ENCODE data around the gene NFIC.
"Not testable (repeated sequence)": the region's sequence is repeated elsewhere in the genome, so short reads cannot be mapped to it uniquely, and the experiment has no call there.

The NFIC gene

DNA sequence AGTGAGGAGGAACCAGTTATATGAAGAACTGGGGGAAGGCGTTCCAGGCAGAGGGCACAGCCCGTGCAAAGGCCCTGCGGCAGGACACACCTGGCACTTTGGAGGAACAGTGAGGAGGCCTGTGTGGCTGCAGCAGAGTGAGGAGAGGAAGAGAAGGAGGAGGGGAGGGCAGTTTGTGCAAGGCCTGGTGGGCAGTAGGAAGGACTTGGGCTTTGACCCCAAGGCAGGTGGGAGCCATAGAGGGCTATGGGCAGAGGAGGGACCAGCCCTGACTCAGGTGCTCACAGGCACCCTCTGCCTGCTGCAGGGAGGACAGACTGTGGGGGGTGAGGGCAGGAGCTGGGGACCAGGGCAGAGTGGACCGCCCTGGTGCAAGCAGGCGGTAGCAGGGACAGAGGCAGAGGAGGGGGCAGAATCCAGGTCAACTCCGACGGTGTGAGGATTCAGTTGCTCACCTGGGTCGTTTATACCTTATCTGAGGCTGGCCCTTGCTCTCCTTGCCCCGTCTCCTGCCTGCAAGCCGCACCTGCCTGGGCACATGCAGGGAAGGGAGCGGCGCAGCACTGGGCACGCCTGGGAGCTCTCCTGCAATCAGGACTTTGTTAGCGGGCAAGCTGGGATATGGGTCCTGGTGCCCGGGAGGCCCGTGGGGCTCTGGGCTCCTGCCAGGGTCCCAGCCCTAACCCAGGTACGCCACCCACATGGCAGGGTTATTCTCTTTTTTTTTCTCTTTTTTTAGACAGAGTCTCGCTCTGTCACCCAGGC, 34.8 kb downstream of the NFIC start:
- DNase-seq: no peak

DNA sequence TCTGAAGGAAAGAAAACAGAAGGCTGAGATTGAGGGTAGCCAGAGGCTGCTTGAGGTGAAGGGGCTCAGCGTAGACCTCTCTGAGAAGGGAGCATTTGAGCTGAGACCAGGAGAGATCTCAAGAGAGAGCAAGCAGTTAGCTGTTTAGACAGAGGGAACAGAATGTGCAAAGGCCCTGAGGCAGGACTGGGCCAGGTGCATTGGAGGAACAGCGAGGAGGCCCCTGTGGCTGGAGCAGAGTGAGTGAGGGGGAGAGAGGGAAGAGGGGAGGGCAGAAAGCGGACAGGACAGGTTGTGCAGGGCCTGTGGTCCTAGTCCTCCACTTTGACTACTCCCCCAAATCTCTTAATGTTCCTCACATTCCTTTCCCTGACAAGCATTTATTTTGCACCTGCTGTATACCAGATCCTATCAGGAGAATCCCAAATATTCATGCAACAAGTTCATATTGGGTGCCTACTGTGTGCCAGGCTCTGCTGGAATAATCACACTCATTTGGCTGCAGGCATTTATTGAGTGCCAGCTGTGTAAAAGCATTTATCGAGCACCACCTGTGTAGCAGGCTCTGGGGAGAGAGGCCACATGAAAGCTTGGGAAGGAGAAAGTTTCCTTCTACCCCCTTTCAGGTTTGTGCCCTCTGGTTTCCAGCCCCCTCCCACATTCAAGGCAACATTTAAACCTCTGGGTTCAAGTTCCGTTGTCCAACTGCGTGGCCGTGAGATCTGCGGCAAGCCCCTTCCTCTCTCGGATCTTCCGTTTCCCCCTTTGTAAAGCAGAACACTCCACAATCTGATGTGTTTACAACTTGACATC, 36.5 kb downstream of the NFIC start:
- no peak for DNase-seq

DNA sequence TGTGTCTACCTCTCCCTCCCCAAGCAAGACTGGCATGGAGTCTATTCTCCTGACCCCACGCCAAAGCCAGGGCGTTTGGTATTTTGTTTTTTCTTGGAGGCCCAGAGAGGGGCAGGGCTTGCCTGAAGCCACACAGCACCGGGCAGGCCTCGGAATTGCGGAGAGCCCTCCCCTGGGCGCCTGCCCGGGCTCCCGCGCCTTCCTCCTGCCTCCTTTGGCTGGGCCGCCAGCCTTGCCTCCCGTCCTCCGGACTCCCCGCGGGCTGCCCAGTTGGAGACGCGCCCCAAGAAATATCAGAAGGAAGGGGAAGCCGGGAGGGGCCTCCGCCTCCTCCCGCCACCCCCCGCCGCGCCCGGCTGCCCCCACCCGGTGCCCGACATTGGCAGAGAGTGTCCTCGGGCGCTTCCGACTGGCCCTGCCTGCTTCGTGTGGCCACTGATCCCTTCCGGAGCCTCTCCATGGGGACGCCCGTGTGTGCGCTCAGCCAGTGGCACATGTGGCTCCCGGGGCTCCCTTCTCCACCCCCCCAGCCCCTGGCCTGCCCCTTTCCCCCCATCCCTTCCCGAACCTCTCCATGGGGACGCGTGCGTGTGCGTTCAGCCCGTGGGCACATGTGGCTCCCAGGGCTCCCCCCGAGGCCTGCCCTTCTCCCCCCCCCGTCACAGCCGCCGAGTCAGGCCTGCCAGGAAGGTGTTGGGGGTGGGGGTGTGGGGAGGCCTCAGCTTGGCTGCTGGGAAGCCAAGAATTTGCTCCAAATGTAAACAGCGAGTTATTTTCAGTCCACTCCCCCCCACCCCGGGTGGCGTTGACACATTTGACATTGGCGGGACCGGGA, 37.3 kb downstream of the NFIC start:
- DNase-seq: peak; percentile 81

DNA sequence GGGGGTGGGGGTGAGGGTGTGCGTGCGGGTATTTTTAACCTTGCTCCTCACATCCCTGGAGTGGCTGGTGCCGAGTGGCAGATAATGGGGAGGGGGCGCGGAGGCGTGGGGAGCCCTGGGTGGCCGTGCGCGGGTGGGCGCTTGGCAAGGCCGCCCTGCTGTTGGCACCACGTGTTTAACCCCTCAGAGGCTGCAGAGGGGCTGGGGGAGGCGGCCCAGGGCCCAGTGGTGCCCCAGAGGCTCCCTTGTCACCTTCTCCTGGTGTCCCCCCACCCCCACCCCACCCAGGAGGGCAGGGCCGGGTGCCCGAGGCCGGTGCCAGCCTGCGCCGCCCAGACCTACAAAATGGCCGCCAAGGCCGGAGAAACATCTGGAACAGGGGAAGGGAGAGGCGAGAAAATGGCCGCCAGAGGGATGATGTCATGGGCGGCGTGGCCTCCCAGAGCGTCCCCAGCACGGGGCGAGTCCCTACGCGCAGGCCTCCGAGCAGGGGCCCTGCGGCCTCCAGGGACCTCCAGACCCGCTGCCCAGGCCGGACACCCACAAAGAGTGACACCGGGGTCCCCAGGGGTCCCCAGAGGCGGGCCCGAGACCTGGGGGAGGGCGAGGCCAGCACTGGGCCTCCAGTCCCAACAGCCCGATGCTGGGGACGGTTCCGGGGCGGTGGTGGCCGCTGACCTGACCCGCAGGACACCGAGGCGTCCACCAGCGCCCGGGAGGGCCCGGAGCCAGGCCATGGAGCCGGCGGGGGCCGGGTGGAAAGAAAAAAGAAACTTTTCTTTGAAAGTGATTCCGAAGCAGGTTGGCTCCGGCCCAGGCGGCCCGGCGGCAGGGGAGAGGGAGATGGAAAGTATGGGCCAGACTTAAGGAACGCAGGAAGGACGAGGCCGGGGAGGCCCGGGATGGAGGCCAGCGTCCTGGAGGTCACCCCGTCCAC, 38.2 kb downstream of the NFIC start:
- DNase-seq: peak; percentile 70

DNA sequence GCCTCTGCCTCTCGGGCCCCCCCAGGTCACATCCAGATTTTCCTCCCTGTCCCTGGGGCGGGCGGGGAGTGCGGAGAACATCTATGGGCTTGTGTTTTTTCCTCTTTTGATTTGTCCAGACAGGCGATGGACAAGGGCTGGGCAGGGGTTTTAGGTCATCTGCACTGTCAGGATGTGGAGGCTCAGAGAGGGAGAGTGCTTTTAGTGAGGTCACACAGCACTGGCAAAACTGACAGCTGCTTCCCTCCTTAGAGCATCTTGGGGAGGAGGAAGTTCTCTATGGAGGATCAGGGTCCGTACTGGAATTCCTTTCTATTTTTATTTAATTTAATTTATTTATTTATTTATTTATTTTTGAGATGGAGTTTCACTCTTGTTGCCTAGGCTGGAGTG, 38.9 kb downstream of the NFIC start:
- DNase-seq: no peak

DNA sequence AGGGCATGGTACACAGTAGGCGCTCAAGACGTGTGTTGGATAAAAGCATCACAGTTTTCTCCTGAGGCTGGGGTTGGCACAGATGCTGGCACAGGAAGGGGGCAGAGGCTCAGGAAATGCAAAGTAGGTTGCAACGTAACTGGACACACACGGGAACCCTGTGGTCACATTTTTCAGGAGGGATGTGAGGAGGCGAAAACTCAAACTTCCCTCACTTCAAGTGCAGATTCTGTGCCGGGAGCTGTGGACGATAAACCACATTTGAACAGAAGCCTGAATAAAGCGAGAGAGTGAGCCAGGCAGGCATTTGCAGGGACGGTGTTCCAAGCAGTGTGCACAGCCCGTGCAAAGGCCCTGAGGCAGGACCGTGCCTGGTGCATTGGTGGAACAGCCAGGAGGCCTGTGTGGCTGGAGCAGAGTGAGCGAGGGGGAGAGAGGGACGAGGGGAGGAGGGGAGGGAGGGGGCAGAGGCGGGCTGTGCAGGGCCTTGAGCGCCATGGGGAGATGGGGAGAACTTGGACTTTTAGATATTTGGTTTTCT, 40.3 kb downstream of the NFIC start:
- no peak for DNase-seq

DNA sequence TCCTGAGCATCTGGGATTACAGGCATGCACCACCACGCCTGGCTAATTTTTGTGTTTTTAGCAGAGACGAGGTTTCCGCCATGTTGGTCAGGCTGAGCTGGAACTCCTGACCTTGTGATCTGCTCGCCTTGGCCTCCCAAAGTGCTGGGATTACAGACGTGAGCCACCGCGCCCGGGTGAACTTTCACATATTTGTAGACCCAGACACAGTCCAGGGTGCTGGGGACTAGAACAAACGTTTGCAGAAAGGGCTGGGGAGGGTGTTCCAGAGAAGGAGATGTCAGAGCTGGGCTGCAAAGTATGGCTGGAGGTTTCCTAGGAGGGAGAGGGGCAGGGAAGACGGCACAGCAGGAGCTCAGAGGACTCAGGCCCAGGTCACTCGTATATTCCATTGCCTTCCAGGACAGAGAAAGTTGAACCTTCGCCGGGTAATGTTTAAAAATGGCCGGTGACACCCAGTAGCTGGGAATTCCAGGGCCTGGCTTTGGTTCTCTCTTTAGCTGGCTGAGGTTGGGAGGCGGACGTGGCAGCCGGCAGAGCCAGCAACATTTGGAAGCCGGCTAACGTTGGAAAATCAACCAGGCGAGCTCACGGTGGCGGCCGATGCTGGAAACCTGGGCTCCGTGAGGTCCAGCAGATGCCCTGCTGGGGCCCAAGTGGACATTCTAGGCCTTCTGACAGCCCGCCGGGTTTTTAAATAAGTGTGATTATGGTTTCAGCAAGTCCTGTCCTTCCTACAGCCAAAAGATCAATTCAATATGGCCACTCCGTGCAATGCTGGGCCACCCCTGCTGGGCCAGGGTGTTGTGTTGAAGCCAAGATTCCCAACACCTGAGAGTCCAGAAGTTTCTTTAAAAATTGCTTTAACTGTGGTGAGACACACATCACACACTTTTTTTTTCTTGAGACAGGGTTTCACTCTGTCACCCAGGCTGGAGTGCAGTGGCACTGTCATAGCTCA, 41.5 kb downstream of the NFIC start:
- DNase-seq: peak; percentile 51

DNA sequence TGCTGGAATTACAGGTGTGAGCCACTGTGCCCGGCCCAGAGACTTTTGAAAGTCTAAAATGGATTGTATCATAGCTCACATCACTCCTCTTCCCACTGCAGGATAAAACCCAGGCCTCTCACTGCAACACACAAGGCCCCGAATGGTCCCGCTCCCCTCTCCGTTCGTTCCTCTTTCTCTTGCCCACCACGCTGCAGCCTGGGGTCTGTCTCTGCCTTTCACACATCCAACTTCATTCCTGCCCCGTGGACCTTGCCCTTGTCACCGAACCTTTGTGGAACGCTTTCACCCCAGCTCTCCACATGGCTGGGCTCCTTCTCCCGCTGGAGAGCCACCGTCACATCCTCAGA, 42.6 kb downstream of the NFIC start:
- DNase-seq: no peak

DNA sequence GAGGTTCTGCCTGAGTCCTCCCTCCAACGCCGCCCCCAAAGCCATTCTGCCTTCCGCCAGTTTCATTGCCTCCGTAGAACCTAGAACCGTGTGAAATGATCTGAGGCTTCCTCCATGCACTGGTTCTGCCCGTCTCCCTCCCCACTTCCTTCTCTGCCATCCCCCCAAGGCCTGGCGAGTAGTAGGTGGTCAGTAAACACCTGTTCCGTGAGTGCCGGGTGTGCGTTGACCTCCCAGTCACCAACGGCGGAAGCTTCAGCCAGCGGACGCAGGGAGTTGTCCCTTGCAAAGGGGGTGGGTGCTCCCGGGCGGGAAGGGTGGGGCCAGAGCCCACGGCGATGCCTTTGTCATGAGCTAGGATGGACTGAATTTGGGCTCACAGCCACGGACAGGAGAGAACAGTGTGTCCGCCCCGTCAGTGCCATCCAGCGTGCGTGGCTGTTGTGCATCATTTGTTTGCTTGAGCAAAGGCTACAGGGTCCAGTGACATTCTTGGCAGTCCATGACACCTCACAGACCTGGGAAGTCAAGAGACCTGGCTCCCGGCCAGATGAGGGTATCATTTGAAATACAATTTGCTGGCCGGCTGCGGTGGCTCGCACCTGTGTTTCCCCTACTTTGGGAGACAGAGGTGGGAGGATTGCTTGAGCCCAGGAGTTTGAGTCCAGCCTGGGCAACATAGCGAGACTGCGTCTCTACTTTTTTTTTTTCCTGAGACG, 43.1 kb downstream of the NFIC start:
- no peak for DNase-seq

DNA sequence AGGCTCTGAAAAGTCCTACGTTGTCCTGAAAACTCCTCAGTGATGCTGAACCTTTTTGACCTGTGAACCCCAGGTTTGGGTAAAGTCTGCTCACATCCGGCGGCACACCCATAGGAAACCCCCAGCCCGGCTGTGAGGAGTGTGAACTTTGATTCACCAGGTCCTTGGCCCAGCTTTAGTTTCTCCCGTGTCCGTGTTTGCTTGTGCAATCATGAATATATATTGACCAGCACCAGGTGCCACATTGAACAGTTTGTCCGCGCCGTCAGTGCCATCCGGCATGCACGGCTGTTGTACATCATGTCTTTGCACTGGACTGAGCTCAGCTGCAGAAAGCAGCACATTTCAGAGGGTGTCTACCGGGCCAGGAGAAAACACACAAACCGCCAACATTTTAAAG, 45.3 kb downstream of the NFIC start:
- no peak for DNase-seq

DNA sequence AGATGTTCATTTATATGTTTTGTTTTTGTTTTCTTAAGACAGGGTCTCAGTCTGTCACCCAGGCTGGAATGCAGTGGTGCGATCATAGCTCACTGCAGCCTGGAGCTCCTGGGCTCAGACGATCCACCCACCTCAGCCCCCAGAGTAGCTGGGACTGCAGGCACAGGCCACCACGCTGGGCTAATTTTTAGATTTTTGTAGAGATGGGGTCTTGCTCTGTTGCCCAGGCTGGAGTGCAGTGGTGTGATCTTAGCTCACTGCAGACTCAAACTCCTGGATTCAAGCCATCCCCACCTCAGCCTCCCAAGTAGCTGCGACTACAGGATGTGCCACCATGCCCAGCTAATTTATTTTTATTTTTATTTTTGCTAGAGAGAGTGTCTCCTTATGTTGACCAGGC, 45.7 kb downstream of the NFIC start:
- no peak for DNase-seq

DNA sequence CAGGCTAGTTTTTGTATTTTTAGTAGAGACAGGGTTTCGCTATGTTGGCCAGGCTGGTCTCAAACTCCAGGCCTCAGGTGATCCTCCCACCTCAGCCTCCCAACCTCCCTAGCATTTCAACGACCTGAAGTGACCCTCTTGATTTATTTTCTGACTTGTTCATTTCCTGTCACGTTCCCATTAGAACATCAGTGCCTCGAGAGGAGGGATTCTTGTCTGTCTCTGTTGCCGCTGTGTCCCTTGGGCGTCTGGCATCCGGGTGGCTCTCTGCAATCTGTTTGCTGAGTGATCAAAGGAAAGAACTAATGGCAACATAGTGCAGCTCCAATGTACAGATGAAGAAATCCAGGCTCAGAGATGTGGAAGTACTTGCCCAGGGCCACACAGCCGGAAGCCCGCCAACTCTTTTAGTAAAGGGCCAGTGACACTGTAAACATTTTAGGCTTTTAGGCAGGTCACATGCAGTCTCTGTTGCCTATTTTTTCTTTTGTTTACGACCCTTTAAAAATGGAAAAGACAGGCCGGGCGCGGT, 47.5 kb downstream of the NFIC start:
- no peak for DNase-seq

DNA sequence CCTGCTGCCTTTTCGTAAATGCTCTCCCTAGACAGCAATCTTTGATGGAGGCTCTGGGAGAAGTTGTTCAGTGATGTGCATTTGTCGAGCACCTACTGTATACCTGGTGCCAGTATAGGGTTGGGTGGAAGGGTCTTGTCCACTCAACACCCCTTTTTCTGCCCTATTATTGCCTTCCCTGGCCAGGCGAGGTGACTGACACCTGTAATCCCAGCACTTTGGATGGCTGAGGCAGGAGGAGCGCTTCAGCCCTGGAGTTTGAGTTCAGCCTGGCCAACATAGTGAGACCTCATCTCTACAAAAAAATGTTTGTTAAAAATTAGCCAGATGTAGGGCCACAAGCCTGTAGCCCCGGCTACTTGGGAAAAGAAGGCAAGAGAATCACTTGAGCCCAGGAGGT, 49.3 kb downstream of the NFIC start:
- DNase-seq: no peak

DNA sequence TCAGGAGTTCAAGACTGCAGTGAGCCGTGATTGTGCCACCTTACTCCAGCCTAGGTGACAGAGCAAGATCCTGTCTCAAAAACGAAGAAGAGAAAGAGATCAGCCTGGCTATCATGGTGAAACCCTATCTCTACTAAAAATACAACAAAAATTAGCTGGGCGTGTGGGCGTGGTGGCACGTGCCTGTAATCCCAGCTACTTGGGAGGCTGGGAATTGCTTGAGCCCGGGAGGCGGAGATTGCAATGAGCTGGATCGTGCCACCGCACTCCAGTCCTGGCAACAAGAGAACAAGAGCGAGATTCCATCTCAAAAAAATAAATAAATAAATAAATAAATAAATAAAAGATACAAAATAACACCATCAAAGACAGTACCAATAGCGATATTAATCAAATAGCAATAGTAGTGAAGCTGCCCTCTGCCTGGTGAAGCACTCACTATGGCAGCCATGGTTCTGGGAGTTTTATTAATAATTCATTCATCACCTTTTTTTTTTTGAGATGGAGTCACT, 53.9 kb downstream of the NFIC start:
- no peak for DNase-seq

DNA sequence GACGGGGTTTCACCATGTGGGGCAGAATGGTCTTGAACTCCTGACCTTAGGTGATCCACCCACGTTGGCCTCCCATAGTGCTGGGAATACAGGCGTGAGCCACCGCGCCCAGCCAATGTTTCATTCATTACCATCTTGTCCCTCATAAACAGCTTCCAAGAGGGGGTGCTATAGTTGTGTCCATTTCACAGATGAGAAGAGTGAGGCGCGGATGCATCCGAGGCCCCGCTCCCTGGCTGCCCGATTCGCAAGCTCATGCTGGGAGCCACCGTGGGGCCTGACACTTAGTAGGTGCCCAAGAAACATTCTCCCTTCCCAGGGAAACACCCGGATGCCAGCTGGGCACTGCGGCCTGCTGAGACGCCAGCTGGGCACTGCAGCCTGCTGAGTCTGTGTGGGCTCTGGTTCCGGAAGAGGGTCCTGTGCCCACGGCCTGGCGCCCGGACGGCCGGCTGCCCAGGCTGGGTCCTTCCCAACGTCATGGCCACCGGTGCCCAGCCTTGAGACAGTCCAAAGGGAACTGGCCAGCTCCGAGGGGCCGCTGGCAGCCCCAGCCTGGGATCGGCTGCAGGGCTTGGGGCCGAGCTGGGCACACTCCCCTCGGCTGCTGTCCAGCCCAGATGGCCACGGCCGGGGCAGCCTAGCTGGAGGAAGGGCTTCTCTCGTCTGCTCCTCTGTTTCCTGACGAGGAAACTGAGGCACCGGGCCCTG, 54.7 kb downstream of the NFIC start:
- DNase-seq: no peak

DNA sequence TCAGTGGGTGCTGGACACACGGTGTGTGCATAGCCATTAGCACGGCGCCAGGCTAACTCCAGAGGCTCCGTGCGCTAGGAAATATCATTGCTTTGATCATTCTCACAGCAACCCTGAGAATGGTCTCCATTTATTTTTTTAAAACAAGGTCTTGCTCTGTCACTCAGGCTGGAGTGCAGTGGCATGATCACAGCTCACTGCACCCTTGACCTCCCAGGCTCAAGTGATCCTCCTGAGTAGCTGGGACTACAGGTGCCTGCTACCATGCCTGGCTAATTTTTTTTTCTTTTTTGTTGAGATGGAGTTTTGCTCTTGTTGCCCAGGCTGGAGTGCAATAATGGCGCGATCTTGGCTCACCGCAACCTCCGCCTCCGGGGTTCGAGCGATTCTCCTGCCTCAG, 55.3 kb downstream of the NFIC start:
- not testable (repeated sequence) for DNase-seq

DNA sequence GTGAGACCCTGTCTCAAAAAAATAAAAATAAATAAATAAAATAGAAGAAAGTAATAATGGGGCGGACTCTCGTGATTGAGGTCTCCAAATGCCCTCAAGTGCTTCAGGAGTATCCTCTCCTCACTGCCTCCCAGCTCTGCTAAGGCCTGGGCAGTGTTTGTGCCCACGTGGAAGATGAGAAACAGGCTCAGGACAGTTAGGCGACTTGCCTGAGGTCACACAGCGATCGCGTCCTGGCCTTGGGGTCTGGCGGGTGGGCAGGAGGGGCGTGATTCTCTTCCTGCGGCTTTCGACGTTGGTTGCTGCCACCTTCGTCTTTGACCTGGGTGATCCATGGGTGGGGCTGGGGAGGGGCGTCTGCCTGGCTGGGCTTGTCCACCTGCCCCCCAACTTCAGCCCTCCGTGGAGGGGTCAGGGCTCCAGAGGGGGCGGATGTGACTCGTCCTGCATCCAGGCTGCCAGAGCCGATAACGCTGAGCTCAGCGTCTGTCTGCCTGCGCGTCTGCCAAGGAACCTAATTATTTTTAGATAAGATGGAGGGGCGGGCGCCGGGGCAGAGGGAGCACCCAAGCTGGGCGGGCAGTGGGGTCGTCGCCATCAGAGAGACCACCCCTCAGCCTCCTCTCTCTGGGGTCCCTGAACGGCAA, 56.9 kb downstream of the NFIC start:
- no peak for DNase-seq

DNA sequence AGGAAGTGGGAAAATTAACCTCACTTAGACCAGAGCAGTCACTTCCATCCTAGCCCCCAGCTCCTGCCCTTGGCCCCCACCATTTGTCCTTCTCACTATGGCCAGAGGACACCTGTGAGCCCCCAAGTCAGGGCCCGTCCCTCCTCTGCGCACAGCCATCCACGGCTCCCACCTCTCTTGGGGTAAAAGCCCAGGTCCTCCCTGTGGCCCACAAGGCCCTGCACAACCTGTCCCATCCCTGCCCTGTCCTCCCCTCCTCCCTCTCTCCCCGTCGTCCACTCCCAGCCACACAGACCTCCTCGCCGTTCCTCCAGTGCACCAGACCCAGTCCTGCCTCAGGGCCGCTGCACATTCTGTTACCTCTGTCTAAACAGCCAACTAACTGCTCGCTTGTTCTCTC, 60.0 kb downstream of the NFIC start:
- no peak for DNase-seq

DNA sequence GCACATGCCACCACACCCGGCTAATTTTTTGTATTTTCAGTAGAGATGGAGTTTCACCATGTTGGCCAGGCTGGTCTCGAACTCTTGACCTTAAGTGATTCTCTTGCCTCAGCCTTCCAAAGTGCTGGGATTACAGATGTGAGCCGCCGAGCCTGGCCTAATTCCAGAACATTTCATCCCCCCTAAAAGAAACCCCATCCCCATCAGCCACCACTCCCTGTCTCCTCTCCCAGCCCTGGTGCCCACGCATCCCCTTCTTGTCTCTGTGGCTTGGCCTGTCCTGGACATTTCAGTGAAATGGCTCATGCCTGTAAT, 63.9 kb downstream of the NFIC start:
- DNase-seq: not testable (repeated sequence)
